ENCODE results near the gene SPATA19.

The SPATA19 gene

GRCh38 chr11:133796043-133796795, 49.1 kb downstream of the SPATA19 start:
- no peak for TF ChIP-seq CTCF (IDR thresholded peaks at IDR 0.05; ENCODE audit: low read depth, low read length)
- DNase-seq (ENCODE audit: extremely low read depth, low read depth): no peak

- no peak for DNase-seq (ENCODE audit: extremely low read depth, low read depth)
- TF ChIP-seq CTCF (IDR thresholded peaks at IDR 0.05; ENCODE audit: low read depth, low read length): no peak
Observed at GRCh38 chr11:133795088-133795487, 50.2 kb downstream of the SPATA19 start.

GRCh38 chr11:133794205-133794604, 51.1 kb downstream of the SPATA19 start:
- no peak for TF ChIP-seq CTCF (IDR thresholded peaks at IDR 0.05; ENCODE audit: low read depth, low read length)
- no peak for DNase-seq (ENCODE audit: extremely low read depth, low read depth)

- DNase-seq (ENCODE audit: extremely low read depth, low read depth): no peak
- TF ChIP-seq CTCF (IDR thresholded peaks at IDR 0.05; ENCODE audit: low read depth, low read length): no peak
Observed at GRCh38 chr11:133793271-133794035, 51.9 kb downstream of the SPATA19 start.

GRCh38 chr11:133790995-133791394, 54.3 kb downstream of the SPATA19 start:
- no peak for DNase-seq (ENCODE audit: extremely low read depth, low read depth)
- TF ChIP-seq CTCF (IDR thresholded peaks at IDR 0.05; ENCODE audit: low read depth, low read length): no peak

All from AG09319 (cell line).